ENCODE measurements around the gene CFAP53. TPM values are rescaled to one million over a fixed set of nuclear protein-coding genes. Genes with fewer than 3 reads are reported as not detected.
A peak's percentile ranks its signal among the peaks of the same experiment; 100 is the strongest.

Gene CFAP53
- polyA plus RNA-seq, 1 of the 3 experiments (the other 2 are of a cell fraction), result 1.6 TPM

DNA sequence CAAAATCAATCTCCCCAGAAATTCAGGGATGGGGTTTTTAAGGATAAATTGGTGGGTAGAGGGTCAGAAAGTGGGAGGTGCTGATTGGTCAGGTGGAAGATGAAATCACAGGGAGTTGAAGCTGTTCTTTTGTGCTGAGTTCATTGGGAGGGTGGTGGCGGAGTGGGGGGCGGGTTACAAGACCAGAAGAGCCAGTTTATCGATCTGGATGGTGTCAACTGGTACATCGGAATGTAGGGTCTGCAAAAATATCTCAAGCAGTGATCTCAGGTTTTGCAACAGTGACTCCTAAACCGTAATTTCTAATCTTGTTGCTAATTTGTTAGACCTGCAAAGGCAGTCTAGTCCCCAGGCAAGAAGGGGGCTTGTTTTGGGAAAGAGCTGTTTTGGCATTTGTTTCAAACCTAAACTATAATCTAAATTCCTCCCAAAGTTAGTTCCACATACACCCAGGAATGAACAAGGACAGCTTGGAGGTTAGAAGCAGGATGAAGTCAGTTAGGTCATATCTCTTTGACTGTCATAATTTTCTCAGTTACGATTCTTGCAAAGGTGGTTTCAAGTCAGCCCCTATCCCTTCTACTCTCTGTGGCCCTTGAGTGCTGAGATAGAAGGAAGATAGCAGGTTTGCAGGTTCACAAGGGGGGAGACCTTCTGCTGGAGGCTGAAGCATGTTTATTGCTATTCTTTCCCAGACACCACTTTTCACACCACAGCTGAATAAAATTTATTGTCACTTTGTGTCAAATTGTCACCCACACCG lies 33.5 kb upstream of the CFAP53 start:
- WGBS (ENCODE audit: low lambda C conversion rate), result 49% methylated on average over 7 of the region's 7 CpGs
- ChIA-PET CTCF (interaction anchor here (1.0 to 3.4 kb wide), 2 partner anchors 10 to 57 kb away, joined by 3 to 14 read pairs; no protein-coding TSS in a partner anchor), POLR2A (no interaction called here)

DNA sequence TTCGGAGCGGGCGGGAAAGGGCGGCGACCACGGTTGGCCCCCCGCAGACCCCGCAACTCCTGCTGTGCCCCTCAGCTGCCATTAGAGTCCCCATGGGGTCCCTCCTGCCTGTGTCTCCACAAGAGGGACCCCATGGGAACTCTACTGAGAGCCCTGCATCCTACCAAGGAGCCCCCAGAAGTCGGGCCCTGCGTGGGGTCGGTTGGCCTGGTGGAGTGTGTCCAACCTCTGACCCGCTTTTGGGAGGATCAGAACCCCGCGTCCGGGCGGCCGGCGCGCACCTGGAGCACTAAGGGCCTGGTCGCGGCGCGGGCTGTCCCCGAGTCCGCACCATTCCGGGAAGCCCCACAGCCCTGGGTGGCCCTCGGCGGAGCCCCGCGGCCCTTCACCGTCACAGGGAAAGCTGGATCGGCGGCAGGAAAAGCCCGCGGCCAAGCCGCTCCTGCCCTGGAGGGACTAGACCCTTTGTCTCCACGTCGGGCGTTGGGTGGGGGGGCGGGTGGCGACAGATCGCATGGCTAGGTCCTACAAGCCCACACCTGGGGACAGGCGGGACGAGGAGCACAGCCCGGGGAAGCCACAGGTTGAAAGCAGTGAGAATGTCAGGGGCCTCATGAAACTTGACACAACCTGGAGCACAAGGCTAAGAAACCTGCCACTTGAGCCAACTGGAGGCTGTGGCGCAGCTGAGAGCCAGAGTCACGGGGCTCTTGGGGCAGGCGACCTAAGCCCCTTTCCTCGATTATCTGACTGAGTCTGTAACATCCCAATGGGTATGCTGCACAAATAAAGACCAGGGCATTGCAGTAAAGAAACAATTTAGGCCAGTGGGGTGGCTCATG lies 32.4 kb upstream of the CFAP53 start:
- Histone ChIP-seq H3K4me2 (peak overlapping the region; percentile 71), H3K9me3 (no peaks in the 10 kb centered on the region), H3K79me2 (ENCODE audit: insufficient read depth) (no peaks in the 10 kb centered on the region), H3K27me3 (ENCODE audit: insufficient read depth) (peaks cover 18% of the 10 kb centered on the region), H3F3A (replicated peaks; ENCODE audit: insufficient read depth) (no peaks in the 10 kb centered on the region), H3K27ac (ENCODE audit: low read depth in 2 of 2, low read length in 1 of 2) (no peak overlapping the region), H4K20me1 (ENCODE audit: insufficient read depth) (no peaks in the 10 kb centered on the region), H3K4me1 (ENCODE audit: control insufficient read depth in 1 of 2, insufficient read depth in 2 of 2, low read depth in 1 of 2, low read length in 1 of 2) (peaks cover 0 to 3% of the 10 kb centered on the region in 2 experiments; a peak in 1 of 4 replicates), H2AFZ (ENCODE audit: low read depth) (peak overlapping the region; percentile 93), H3K9ac (no peak overlapping the region), H3K9me2 (no peaks in the 10 kb centered on the region), H3K36me3 (replicated peaks in 1 of 2; ENCODE audit: control insufficient read depth in 1 of 2, insufficient read depth in 2 of 2, low read length in 1 of 2) (no peaks in the 10 kb centered on the region), H3K4me3 (ENCODE audit: low read depth in 2 of 2, low read length in 1 of 2) (peak overlapping the region; percentile 53 to 59)
- no peak for TF ChIP-seq MXI1 (IDR thresholded peaks at IDR 0.05; ENCODE audit: low read depth, low read length)
- no peak for TF ChIP-seq RFX5 (IDR thresholded peaks at IDR 0.05; ENCODE audit: low read length)
- TF ChIP-seq GABPA (IDR thresholded peaks at IDR 0.05; ENCODE audit: low read depth), result no peak
- TF ChIP-seq YY1 (IDR thresholded peaks at IDR 0.05; ENCODE audit: low read depth), result no peak
- TF ChIP-seq RAD21 (IDR thresholded peaks at IDR 0.05; ENCODE audit: low read length), result no peak
- TF ChIP-seq FOXM1 (IDR thresholded peaks at IDR 0.05; ENCODE audit: low read depth), result no peak
- WGBS (ENCODE audit: low lambda C conversion rate), result 23% methylated on average over 35 of the region's 49 CpGs
- ChIA-PET CTCF (interaction anchor here (1.7 to 3.4 kb wide), 3 partner anchors 17 to 58 kb away, joined by 3 to 14 read pairs (median 9); partner anchors contain the start of gene MBD1), POLR2A (interaction anchor here (0.7 to 1.5 kb wide), 2 partner anchors 9 to 60 kb away, joined by 3 to 5 read pairs; no protein-coding TSS in a partner anchor)
- DNase-seq, result no peak

More for the DNA sequence above, 33.5 kb upstream of the CFAP53 start:
- Histone ChIP-seq H3F3A (replicated peaks; ENCODE audit: insufficient read depth) (no peaks in the 10 kb centered on the region), H3K9me3 (0 out of 2 replicates have a peak, but pooled peaks cover under 1% of the 10 kb centered on the region), H3K9me2 (no peaks in the 10 kb centered on the region), H3K4me1 (ENCODE audit: control insufficient read depth in 1 of 2, insufficient read depth in 2 of 2, low read depth in 1 of 2, low read length in 1 of 2) (peaks cover 0 to 3% of the 10 kb centered on the region in 2 experiments; a peak in 1 of 4 replicates), H3K27me3 (ENCODE audit: insufficient read depth) (peaks cover 23% of the 10 kb centered on the region), H3K9ac (no peak overlapping the region), H3K4me2 (no peak overlapping the region), H4K20me1 (ENCODE audit: insufficient read depth) (no peaks in the 10 kb centered on the region), H3K36me3 (replicated peaks in 1 of 2; ENCODE audit: control insufficient read depth in 1 of 2, insufficient read depth in 2 of 2, low read length in 1 of 2) (no peaks in the 10 kb centered on the region), H3K79me2 (ENCODE audit: insufficient read depth) (no peaks in the 10 kb centered on the region), H3K27ac (ENCODE audit: low read depth in 2 of 2, low read length in 1 of 2) (no peak overlapping the region), H3K4me3 (ENCODE audit: low read depth in 2 of 2, low read length in 1 of 2) (no peak overlapping the region), H2AFZ (ENCODE audit: low read depth) (no peak overlapping the region)
- no peak for DNase-seq
- TF ChIP-seq NRF1 (IDR thresholded peaks at IDR 0.05; ENCODE audit: low read depth, low read length), result no peak
- no peak for TF ChIP-seq CHD2 (IDR thresholded peaks at IDR 0.05; ENCODE audit: low read length, partially characterized antibody)
